GM12891 (cell line): ENCODE measurements around the gene MUC5AC.

Experiments used
- POLR2A ChIP-seq: IDR thresholded peaks from 2 replicates; pipeline ENCODE4 v1.6.1; 2011; ENCODE audit warnings: low read depth, low read length, control low read depth
- POLR2AphosphoS5 ChIP-seq: IDR thresholded peaks from 2 replicates; pipeline ENCODE4 v1.6.1; 2011; ENCODE audit warnings: low read depth, low read length, control low read depth

GRCh38 chr11:1139441-1140083 lies 18.2 kb upstream of the MUC5AC start:
- no peak for TF ChIP-seq POLR2AphosphoS5
- no peak for TF ChIP-seq POLR2A
